ENCODE results near the gene CNGB1.
"Not testable (repeated sequence)": the region's sequence is repeated elsewhere in the genome, so short reads cannot be mapped to it uniquely, and the experiment has no call there.

The CNGB1 gene

DNA sequence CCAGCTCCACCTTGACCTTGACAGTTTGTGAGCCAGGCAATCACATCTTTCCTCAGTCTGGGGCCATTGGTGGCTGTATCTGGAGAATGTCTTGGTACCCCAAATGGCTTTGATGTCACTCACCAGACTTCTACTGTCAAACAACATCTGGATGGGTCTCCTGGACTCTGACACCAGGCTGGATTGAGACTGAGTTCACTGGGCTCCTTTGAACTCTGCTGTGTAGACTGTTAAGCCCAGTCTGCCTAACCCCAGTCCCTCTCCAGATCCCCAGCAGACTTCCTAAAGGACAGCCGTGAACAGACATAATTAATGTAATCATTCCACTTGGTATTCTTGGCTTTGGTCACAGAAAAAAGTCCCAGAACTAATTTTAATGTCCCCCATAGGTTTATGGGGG, 84.5 kb downstream of the CNGB1 start:
- no peak for DNase-seq (ENCODE audit: low read depth)

DNA sequence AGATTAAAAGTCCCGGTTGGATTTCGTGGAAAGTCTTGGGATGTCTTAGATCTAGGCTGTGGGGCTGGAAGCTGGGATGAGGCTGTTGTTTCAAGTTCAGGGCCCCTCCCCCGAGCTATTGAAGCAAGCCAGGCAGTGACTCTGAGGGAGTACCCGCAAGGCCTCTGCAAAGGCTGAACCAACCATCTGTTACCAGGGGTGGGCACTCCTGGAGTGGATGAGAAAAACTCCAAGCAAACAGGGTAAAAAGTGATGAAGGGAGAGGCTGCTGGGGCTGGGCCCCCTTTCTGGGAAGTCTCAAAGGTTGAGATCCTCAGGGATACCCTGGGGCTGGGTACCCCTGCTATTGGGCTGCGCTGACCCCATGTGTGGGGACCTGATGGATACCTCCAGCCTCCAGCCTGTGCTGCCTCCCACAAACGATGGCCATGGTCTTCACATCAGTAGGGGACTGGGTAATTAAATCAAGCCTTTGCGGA, 86.2 kb downstream of the CNGB1 start:
- DNase-seq (ENCODE audit: low read depth) = no peak

DNA sequence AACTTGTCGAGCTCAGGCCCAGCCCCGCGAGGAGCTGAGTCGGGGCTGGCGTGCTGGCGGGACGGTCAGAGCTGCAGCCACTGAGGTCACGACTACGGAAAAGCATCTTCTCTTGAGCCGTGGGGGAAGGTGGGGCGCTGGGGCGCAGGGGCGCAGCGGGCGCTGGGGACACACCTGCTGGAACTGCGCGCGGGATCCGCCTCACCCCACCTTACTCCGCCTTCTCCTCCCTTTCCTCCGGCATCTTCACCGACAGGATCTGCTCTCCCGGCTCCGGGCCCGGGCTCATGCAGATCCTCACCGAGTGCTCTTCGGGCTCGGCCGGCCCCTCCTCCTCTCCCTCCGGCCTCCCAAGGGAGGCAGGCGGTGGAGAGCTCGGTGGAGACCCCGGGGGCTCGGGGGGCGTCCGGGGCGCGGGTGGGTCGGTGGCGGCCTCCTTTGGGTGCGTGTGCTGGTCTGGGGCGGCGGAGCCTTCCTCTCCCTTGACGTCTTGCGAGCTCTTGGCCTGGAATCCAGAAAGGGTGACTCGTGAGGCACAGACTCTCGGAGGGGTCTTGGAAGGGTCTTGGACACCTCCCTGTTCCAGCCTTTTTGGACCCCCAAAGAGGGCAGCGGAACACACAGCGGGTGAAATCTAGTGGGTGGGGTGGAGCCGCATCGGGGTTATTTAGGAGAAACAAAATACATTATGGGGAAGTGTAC, 86.8 kb downstream of the CNGB1 start:
- no peak for DNase-seq (ENCODE audit: low read depth)

DNA sequence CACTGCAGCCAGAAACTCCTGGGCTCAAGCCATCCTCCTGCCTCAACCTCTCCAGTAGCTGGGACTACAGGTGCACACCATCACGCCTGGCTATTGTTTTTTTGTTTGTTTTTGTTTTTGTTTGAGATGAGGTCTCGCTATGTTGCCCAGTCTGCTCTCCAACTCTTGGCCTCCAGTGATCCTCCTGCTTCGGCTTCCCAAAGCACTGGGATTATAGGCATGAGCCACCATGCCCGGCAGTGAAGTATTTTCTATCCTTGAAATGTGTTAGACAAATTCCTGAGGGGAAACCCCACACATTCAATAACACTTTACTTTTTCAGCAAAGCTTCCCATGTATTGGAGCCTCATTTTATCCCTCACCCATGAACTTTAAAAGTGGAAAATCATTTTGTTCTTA, 87.4 kb downstream of the CNGB1 start:
- no peak for DNase-seq (ENCODE audit: low read depth)

DNA sequence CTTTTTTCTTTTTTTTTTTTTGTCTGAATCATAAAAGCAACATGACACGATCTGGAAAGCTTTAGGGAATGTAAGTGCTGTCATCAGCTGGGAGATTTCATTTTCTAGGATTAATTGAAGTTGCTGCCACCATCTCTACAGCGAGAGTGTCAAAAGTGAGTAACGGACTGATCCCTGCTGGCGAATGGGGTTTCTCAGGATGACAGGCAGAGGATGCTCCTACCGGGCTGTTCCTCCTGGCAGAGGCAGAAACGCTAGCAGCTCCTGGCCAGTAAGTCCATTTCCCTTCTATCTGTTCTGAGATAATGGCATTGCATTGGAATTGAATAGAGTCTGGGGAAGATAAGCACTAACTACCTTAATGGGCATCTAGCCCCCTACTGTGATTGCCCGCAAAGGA, 88.1 kb downstream of the CNGB1 start:
- DNase-seq (ENCODE audit: low read depth) = no peak

DNA sequence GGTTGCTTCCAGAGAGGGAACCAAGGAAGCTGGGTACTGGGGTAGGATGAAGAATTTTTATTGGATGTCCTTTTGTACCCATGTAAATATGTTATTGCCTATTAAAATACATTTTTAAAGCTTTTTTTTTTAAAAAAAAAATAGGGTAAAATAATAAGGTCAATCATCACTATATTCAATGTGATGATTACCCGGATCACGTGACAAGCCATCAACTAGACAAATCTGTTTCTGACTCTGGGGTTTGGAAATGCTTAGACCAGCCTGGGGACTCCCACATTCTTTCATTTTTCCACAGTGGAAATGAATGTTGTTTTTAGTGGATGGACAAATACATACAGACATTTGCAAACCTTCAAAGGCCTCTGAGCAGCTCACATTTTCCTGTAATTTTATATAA, 88.7 kb downstream of the CNGB1 start:
- DNase-seq (ENCODE audit: low read depth) = no peak

DNA sequence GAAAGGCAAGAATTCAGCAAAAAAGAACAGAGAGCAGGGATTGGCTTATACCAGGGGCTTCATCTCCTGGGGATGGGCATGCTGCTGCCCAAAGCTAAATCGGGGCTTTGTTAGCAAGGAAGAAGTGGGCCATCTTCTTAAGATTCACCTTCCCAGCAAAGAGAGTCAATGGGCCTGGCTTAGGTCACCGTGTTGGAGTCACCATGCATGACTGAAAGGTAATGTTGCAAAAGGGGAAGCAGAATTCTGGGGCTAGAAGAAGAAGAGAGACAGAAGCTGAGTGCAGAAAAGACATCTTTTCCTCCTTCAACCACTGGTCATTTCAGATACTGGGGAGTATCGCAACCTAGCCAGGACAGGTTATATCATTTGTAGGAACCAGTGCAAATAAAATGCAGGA, 92.3 kb downstream of the CNGB1 start:
- no peak for DNase-seq (ENCODE audit: low read depth)

DNA sequence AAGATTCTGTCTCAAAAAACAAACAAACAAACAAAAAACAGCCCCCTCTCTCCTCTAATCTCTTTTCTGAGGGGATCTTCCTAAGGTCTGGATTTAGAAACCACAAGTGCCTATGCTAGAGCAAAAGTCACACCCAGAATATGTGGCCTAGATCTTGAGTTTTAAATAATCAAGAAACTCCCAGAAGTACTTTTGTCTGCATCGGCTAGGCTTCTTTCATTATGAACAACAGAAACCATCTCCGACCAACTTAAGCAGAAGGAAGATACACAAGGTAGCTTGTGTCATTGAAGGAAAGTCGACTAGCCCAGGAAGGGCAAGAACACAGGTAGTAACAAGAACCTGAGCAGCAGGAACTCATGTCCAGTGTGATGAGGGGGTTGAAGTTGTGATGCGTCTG, 94.7 kb downstream of the CNGB1 start:
- DNase-seq (ENCODE audit: low read depth) = no peak

DNA sequence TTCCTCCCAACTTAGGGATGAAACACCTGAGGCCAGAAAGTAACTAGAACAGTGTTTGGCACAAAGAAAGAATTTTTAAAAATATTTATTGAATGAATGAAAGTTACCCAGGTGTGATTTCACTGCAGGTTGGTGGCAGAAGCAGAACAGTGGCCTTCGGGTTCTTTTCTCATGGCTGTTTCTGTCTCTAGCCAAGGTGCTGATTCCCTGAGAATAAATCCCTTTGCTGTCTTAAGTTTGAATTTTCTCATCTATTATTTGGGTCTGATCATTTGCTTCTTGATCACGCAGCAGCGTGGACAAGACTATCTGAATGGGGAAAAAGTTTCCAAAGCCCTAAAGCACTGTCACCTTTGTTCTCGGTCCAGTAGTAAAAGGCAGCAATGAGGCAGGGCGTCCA, 95.6 kb downstream of the CNGB1 start:
- no peak for DNase-seq (ENCODE audit: low read depth)

DNA sequence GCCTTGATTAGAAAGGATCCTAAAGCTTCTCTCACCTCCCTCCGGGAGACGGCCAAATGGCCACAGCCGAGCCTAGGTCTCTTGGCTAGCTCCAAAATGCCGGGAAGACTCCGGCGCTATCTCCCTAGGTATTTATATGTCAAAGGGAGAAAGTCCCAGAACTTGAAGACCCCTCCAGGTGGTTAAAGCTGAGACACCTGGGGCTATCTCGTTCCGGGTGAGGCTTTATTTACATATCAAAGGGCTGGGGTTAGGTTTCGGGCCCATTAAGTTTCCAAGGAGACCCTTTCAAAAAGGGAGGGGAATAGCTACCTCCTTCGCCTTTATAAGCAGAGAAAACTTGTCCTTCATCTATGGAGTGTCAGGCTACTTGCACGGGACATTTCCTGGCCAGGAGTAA, 97.7 kb downstream of the CNGB1 start:
- DNase-seq (ENCODE audit: low read depth) = no peak

DNA sequence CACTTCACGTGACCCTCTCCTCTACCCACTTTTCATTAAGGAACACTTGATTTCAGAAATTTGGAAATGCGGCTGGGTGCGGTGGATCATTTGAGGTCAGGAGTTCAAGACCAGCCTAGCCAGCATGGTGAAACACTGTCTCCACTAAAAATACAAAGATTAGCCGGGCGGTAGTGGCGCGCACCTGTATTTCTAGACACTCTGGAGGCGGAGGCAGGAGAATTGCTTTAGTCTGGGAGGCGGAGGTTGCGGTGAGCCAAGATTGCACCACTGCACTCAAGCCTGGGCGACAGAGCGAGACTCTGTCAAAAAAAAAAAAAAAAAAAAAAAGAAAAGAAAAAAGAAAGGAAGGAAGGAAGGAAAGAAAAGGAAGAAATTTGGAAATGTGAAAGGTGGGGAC, 98.2 kb downstream of the CNGB1 start:
- not testable (repeated sequence) for DNase-seq (ENCODE audit: low read depth)

DNA sequence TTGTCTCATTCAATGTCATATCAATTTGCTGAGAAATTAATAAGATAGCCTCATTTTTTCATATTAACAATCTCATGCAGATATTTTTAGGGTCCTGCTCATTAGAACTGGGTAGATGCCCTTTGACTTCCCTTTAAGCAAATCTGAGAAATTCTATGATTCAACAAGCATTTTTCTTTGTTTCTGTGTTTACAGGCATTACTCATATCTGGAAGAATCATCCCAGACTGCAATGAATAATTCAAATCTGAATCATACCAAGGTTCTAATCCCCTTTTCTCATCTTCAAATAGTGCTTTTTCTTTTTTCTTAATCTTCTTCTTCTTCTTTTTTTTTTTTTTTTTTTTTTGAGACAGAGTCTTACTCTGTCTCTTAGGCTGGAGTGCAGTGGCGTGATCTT, 99.5 kb downstream of the CNGB1 start:
- no peak for DNase-seq (ENCODE audit: low read depth)

DNA sequence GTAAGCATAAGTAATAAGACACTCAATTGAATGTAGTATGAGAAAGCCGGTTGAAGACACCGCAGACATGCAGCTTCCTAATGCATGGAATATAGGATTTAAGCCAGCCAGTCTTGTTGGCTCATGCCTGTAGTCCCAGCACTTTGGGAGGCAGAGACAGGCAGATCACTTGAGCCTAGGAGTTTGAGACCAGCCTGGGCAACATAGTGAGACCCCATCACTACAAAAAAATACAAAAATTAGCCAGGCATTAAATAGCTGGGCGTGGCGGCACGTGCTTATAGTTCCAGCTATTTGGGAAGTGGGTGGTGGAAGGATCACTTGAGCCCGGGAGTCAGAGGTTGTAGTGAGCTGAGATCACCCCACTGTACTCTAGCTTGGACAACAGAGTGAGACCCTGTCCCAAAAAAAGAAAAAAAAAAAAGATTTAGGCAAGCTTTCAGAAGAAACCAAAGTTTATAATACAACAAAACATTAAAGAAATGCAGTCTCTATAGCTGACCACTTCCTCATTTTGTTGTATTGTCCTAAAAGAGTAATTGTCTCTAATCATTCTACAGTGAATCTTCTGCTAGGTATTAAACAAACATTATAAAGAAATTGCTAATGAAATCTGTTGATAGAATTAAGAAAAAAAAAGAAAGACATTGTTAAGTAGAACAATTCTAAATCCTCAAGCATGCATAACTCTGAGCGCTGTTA, 100.0 kb downstream of the CNGB1 start:
- no peak for DNase-seq (ENCODE audit: low read depth)

DNA sequence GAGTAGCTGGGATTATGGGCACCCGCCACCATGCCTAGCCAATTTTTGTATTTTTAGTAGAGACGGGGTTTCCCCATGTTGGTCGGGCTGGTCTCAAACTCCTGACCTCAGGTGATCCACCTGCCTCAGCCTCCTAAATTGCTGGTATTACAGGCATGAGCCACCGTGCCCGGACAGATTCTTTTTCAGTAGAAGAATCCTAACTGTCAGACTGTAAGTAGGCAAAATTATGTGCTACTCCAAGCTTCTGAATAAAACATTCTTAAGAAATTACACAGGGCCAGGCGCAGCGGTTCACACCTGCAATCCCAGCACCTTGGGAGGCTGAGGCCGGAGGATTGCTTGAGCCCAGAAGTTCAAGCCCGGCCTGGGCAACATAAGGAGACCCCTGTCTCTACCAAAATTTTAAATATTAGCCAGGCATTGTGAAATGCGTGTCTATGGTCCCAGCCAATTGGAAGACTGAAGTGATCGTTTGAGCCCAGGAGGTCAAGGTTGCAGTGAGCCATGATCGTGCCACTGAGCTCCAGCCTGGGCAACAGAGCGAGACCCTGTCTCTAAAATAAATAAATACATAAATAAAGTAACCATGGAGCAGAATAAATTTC, 101.9 kb downstream of the CNGB1 start:
- DNase-seq (ENCODE audit: low read depth) = no peak

DNA sequence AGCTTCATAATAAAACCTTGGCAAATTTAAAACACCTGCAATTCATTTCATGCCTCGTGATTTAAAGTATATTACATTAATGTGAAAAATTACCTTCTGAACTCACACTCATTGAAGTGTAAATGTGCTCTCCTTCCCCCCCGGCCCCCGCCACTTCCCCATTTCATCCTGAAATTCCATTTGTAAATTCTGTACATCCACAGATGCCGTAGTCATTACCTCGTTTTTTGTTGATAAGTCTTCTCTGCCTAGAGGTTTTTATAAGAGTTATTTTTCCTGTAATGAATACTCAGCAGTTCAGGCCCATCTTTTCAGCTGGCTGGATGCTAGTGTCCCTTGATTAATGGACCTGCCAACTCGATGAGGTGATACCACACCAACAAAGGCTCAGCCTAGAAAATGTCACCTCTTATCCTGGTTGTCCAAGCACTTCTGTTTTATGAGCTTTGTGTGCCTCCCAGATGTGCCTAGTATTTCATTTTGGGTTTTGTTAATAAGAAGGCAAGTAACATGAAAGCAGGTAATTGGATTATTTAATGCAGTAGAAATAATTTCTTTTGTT, 103.8 kb downstream of the CNGB1 start:
- no peak for DNase-seq (ENCODE audit: low read depth)

DNA sequence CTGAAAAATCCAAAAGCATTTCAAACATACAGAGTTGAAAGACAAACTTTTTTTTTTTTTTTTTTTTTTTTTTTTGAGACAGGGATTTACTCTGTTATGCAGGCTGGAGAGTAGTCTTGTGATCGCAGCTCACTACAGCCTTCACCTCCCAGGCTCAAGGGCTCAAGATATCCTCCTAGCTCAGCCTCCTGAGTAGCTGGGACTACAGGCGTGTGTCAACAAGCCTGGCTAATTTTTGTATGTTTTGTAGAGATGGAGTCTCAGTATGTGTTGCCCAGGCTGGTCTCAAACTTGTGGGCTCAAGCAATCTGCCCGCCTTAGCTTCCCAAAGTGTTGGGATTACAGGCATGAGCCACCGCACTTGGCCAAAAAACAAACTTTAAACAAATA, 104.4 kb downstream of the CNGB1 start:
- no peak for DNase-seq (ENCODE audit: low read depth)

DNA sequence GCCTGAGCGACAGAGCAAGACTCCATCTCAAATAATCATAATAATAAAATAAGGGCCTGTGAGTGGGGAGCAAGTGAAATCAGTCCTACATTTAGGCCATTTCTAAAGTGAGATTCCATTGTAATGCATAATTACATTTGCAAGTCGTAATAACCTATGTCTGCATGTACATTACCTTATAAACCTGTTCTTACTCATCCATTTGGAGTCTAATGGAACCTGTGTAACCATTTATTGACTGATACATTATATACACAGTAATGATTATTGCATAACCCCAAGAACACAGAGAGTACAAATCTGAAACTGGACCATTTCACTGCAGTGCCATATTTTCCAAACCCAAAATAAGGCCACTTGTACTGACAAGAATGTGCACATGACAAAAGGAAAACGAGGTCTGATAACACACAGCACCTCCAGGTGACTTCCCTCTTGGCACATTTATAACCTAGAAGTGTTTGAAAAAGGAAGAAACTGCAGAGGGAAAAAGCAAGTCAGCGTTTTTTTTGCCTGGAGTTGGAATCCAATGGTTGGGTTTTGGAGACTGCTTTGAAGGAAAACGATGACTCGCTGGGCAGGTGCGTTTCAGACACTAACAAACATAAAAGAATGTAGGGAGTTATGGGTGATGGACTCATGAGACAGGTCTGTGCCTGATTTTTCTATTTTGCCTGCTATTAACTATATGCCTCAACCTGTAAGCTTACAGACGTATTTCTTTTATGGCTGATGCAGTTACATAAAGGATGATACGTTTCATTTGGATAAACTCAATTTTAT, 105.0 kb downstream of the CNGB1 start:
- DNase-seq (ENCODE audit: low read depth) = no peak

DNA sequence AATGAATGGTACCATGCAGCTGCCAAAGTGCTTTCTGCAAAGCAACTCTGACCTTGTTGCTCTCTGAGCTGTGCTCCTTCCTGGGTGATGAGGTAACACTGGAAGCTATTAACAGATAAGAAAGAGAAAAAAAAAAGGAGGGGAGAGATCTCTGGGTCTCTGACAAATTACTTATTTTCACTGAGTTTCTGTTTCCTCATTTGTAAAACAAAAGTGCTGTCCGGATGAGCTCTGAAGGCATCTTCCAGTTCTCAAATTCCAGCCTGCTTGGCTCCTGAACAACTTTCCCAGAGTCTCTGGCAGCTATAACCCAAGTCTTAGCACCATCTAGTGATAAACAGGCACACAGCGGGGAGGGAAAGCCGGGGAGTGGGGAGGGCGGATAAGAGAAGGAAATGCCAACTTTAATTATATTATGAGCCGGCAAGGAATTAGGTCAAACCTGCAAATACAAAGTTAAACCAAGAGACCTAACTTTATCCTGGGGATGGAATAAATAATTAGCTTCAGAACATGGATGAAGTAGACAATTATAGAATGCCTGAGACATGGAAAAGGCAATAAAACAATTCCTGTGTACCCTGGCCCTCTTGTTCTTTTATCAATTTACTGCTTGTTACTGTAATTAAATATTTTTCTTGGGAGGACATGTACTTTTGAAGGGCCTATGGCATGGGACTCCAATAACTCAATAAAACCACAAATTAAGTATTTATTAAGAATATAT, 107.3 kb downstream of the CNGB1 start:
- no peak for DNase-seq (ENCODE audit: low read depth)

DNA sequence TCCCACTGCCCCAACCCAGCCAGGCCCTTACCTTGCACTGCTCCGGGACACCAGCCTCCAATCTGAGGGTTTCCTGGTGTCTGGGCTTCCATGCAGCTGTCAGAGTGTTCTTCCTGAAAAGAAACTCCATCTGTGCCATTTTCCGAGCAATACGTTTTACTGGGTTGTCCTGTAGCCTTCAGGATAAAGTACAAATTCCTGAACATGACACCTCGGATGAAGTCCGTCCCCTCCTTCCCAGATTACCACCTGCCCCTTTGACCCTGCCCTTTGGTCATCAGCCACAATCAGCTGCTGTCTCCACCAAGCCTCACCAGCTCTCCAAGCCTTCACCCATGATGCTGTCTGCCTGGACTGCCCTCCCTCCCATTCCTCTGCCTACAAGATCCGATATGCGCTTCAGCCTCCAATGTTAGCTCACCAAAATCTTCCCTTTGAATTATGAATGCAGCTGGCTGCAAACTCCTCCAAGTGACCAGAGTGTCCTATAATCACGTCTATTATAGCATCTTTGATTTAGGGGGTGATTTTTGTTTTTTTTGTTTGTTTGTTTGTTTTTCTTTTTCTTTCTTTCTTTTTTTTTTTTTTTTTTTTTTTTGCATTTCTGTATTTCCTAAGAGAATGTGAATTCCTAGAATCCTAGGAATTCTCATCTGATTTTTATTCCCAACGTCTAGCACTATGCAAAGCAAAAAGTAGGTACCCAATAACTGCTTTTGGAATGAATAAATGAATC, 108.1 kb downstream of the CNGB1 start:
- no peak for DNase-seq (ENCODE audit: low read depth)

DNA sequence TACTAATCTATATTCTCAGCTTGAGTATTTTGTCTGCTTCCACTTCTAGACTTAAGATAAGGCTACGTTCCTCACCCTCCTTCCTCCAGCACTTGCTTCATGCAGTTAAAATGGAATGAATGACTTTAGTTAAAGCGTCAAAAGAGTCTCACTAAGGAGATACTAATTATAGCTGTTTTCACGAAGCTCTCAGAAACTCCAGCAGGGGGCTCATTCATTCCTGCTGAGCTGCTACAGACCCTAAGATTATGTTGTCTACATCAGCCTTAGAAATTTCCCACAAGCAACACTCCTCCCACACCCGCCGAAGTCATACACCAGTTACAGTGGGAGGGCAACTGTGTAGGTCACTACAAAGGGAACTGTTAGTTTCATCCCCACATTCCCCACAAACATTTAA, 111.6 kb downstream of the CNGB1 start:
- DNase-seq (ENCODE audit: low read depth) = no peak

DNA sequence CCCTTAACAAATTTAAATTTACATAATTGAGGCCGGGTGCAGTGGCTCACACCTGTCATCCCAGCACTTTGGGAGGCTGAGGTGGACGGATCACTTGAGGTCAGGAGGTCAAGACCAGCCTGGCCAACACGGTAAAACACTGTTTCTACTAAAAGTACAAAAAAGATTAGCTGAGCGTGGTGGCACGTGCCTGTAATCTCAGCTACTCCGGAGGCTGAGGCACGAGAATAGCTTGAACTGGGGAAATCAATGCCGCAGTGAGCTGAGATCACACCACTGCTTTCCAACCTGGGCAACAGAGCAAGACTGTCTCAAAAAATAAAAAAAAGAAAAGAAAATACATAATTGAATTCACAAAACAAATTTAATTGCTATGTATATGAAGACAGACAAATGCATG, 112.3 kb downstream of the CNGB1 start:
- no peak for DNase-seq (ENCODE audit: low read depth)
